Right atrium auricular region (tissue), 2 donors: ENCODE data around the gene PUS3. TPM values are rescaled to one million over a fixed set of nuclear protein-coding genes. Genes with fewer than 3 reads are reported as not detected.

ENCODE experiments used
- DNase-seq: peaks from one replicate; pipeline ENCODE4 v3.0.0-alpha.2; 2019; ENCODE audit warnings: low spot score
- H3K27ac ChIP-seq, 2 donors: fragments of 200-600 bp; sonication (generic); 1 replicate in 1 of 2; 2 replicates in 1 of 2; pipeline ENCODE4 v1.5.1; 2016 to 2019
- H3K27me3 ChIP-seq, 2 donors: fragments of 200-600 bp; sonication (generic); one replicate each; pipeline versions ENCODE4 v1.5.1 to v1.6.0; 2017 to 2019
- H3K36me3 ChIP-seq: fragments of 200-600 bp; sonication (generic); one replicate; pipeline ENCODE4 v1.5.1; 2016
- H3K4me1 ChIP-seq, 2 donors: fragments of 200-600 bp; sonication (generic); one replicate each; pipeline versions ENCODE4 v1.5.1 to v1.6.0; 2017 to 2019
- H3K4me3 ChIP-seq, 2 donors: fragments of 200-600 bp; sonication (generic); 1 replicate in 1 of 2; 2 replicates in 1 of 2; pipeline ENCODE4 v1.5.1; 2017 to 2019; ENCODE audit warnings: mild to moderate bottlenecking in 1 of 2, moderate library complexity in 1 of 2
- H3K9me3 ChIP-seq, 2 donors: fragments of 200-600 bp; sonication (generic); one replicate each; pipeline ENCODE4 v1.5.1; 2019
- CTCF ChIP-seq, 2 donors: fragments of 200-600 bp; sonication (generic); IDR thresholded peaks; one replicate each; pipeline ENCODE4 v1.5.1; 2019; ENCODE audit warnings: antibody characterized with exemption in 2 of 2
- total RNA-seq, 2 donors: library from RNA; depleted of rRNA; stranded (reverse); fragments of >200 nt; gene quantifications; one replicate each; pipeline ENCODE4 v1.1.0, GENCODE V29; 2016

The PUS3 gene
- total RNA-seq, 2 donors from 2014 or later, result 3.1 to 8.7 TPM

DNA sequence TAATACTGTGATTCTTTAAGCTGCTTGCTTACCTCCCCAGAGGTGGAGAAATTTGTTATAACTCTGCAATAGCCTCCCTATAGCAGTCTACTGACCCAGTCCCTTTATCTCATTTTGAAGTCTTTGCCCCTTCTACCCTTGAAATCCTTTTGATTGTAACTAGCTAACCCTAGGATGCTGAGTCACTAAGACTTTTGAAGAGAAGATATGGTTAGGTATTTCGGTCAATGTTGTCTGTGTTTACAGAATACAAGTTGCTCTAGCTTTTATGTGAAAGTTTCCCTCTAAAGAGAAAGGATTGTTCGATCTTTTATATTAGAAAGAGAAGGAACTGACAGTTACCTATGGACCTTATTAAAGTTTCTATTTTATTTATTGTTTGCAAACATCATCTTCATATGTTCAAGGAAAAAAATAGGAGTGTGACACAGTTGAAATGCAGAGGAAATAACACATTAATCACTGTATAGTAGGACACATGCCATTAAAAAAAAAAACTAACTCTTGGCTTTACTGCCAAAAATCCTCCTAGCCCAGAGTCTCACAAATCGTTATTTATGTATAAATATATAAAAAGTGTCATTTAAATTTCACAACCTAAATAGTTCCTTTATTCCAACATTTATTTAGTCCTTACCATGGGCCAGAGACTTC is 12.4 kb downstream of the PUS3 start:
- no peak overlapping the region for H3K27ac ChIP-seq
- DNase-seq, result no peak
- peaks cover 6% of the 10 kb centered on the region for H3K36me3 ChIP-seq
- no peak for TF ChIP-seq CTCF (IDR thresholded peaks at IDR 0.05)
- H3K27me3 ChIP-seq, result no peaks in the 10 kb centered on the region
- H3K4me3 ChIP-seq, result no peak overlapping the region
- H3K4me1 ChIP-seq, result peaks cover 0 to 4% of the 10 kb centered on the region in 2 donors
- H3K9me3 ChIP-seq, result no peaks in the 10 kb centered on the region

DNA sequence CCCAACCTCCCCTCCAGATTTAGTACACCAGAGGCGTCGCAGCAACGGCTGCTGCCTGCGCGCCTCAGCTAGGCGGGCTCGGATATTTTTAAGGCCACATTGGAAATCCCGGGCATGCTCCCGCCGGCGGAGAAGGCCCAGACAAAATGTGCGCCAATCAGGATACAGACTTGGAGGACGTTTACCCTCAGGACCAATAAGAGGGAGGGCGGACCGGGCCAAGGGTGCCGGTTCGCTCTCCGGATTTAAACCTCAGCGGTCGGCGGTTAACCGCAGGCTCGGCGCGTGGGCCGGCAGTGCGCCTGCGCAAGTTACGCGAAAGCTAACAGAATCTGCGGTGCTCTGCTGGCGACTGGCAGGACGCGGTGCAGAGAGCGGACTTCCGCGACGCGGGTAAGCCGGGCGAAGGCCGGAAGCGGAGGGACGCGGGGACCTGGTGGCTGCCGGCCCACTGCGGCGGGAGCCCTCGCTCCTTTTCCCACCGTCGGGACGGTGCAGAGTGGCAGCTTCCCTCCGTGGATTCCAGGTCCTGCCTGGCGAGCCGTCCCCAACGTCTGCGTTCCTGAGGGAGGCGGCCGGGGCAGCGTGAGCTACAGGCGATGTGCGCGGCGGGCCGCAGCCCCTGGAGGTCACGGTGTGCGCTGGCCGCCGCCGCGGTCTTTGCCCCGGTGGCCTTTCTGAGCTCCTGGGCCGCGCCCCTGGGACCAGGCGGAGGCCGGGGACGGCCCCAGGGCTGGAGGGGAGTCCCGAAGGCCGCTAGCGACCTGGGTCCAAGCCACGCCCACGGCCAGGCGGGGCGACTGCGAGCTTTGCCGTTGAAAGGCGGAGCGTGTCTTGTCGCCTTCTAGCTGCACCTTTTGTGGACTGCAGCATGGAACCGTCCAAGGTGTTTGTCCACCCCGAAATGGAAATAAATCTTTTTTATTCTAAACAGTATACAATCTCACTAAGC is 15.4 kb downstream of the PUS3 start, which contains the start of gene HYLS1:
Gene HYLS1 (plus strand): TSS at position 296 of the 952 bp plus-strand sequence. CDS start 11,701 bp downstream, outside the sequence.
- H3K9me3 ChIP-seq, result no peaks in the 10 kb centered on the region
- H3K36me3 ChIP-seq, result no peaks in the 10 kb centered on the region
- peak; percentile 97 for DNase-seq
- peaks cover 0 to 4% of the 10 kb centered on the region in 2 donors for H3K4me1 ChIP-seq
- H3K27me3 ChIP-seq, result no peaks in the 10 kb centered on the region
- peak within 1 kb of the TSS; percentile 96 to 97 for H3K27ac ChIP-seq
- peak in 1 of 2 donors; percentile 62 for TF ChIP-seq CTCF (IDR thresholded peaks at IDR 0.05)
- H3K4me3 ChIP-seq, result peak within 1 kb of the TSS; percentile 62 to 87

DNA sequence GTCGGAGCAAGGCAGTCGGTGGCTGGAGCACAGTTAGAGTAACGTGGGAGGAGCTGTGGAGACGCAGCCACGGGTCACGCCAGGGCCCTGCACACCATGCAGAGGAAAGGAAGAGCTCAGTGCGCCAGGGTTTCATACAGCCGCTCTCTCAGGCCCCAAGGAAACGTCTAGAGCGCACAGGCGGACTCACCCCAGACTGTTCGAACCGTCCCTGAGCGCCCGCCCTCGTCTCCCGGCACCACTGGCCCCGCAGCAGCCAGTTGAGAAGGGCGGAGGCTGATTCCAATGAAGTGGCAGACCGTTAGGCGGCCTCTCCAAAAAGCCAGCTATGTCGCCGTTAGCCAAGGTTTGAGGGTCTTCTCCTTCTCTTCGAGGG is 16.0 kb downstream of the PUS3 start:
- TF ChIP-seq CTCF (IDR thresholded peaks at IDR 0.05), result no peak
- Histone ChIP-seq H3K27me3 (no peaks in the 10 kb centered on the region), H3K9me3 (no peaks in the 10 kb centered on the region), H3K4me3 (peak overlapping the region; percentile 62 to 87), H3K27ac (peak overlapping the region; percentile 96 to 97), H3K4me1 (peaks cover 0 to 4% of the 10 kb centered on the region in 2 donors), H3K36me3 (no peaks in the 10 kb centered on the region)
- peak; percentile 64 for DNase-seq

GRCh38 chr11:125883375-125883774 is 19.6 kb downstream of the PUS3 start:
- Histone ChIP-seq H3K36me3 (no peaks in the 10 kb centered on the region), H3K27me3 (no peaks in the 10 kb centered on the region)
- TF ChIP-seq CTCF (IDR thresholded peaks at IDR 0.05), result no peak

DNA sequence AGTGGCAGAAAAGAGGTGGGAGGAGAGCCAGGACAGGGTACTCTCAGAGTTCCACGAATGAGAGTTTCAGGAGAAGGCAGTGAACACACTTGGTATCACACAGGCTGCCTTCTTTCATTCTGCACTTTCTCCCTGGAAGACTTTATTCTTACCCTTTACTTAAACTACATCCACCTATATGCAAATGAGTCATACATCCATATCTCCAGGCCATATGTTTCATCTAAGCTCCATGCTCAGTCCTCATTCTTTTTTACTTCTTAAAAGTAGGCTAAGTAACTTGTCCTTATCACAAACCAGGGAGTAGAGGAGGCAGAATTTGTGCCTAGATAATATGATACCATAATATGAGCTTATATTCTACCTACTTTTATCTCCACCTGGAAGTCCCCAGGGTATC is 21.7 kb downstream of the PUS3 start:
- Histone ChIP-seq H3K27ac (no peak overlapping the region), H3K27me3 (no peaks in the 10 kb centered on the region), H3K9me3 (no peaks in the 10 kb centered on the region), H3K4me3 (no peak overlapping the region), H3K36me3 (no peaks in the 10 kb centered on the region), H3K4me1 (no peaks in the 10 kb centered on the region)
- no peak for TF ChIP-seq CTCF (IDR thresholded peaks at IDR 0.05)
- no peak for DNase-seq

More at GRCh38 chr11:125883375-125883774, 19.6 kb downstream of the PUS3 start:
- H3K4me1 ChIP-seq, result peaks cover 0 to 3% of the 10 kb centered on the region in 2 donors
- H3K9me3 ChIP-seq, result no peaks in the 10 kb centered on the region
- no peak overlapping the region for H3K27ac ChIP-seq
- no peak for DNase-seq
- no peak overlapping the region for H3K4me3 ChIP-seq
